ENCODE measurements around the gene ARRDC1. TPM values are rescaled to one million over a fixed set of nuclear protein-coding genes. Genes with fewer than 3 reads are reported as not detected.

The ARRDC1 gene, protein sequence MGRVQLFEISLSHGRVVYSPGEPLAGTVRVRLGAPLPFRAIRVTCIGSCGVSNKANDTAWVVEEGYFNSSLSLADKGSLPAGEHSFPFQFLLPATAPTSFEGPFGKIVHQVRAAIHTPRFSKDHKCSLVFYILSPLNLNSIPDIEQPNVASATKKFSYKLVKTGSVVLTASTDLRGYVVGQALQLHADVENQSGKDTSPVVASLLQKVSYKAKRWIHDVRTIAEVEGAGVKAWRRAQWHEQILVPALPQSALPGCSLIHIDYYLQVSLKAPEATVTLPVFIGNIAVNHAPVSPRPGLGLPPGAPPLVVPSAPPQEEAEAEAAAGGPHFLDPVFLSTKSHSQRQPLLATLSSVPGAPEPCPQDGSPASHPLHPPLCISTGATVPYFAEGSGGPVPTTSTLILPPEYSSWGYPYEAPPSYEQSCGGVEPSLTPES
- 28.7 and 30.2 TPM in 2 replicates for total RNA-seq
- long read RNA-seq, partial matches to known transcripts, result 3 of 3 reads
- long read RNA-seq, other reads (novel, unspliced or antisense), result 0 of 3 reads

- DNase-seq (ENCODE audit: extremely low spot score, unreplicated experiment), result peak; percentile 96
- H3K4me3 Mint-ChIP-seq (ENCODE audit: unreplicated experiment), result peak within 1 kb of the TSS; percentile 70
- no peaks in the 10 kb centered on the region for H3K9me3 Mint-ChIP-seq (ENCODE audit: unreplicated experiment)
- H3K27me3 Mint-ChIP-seq (ENCODE audit: unreplicated experiment), result no peaks in the 10 kb centered on the region
- no peak within 1 kb of the TSS for H3K27ac Mint-ChIP-seq (ENCODE audit: unreplicated experiment)
- H3K36me3 Mint-ChIP-seq (ENCODE audit: unreplicated experiment), result no peaks in the 10 kb centered on the region
- peaks cover 21% of the 10 kb centered on the region for H3K4me1 Mint-ChIP-seq (ENCODE audit: unreplicated experiment)
- TF ChIP-seq CTCF (IDR thresholded peaks at IDR 0.05), result no peak
Measured at GRCh38 chr9:137605121-137606004, at the start of gene ARRDC1. ARRDC1 (plus strand) TSS chr9:137605686; CDS start chr9:137605718, 32 bp downstream.

DNA sequence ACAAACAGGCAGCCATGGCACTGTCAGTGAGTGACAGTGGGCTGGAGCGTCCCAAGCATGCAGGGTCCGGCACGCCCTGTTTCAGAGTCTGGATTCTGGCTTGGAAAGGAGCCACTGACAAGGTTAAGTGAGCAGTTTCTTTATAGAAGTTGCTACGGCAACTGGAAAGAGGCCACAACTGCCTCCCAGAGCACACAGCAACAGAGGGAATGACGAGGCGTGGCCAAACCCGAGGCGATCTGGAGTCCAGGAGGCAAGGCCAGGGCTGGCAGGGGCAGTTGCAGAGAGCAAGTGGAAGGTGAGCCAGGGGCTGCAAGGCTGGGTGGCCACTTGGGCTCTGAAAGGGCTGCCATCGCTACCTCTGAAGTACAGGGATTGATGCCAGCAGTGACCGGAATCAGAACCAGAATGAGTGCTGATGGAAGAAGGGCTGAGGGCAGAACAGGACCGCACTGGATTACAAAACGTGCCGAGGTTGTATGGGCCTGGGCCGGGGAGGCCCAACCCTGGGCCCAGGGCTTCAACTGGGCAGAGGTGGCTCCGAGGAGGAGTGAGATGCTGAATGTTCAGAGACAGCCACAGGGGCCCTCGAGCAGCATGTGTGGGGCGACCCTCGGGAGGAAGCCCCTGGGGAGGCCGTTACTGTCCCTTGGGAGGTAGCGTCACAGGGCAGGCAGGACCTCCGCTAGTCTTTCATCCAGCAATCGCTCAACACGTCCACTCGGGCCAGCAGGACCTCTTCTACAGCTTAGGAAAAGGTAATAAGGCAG lies 49.2 kb upstream of the ARRDC1 start:
- DNase-seq (ENCODE audit: extremely low spot score, unreplicated experiment), result no peak
- no peaks in the 10 kb centered on the region for H3K9me3 Mint-ChIP-seq (ENCODE audit: unreplicated experiment)
- H3K27me3 Mint-ChIP-seq (ENCODE audit: unreplicated experiment), result no peaks in the 10 kb centered on the region
- peak overlapping the region; percentile 18 for H3K27ac Mint-ChIP-seq (ENCODE audit: unreplicated experiment)
- no peak for TF ChIP-seq CTCF (IDR thresholded peaks at IDR 0.05)
- no peak overlapping the region for H3K4me3 Mint-ChIP-seq (ENCODE audit: unreplicated experiment)
- peaks cover 34% of the 10 kb centered on the region for H3K36me3 Mint-ChIP-seq (ENCODE audit: unreplicated experiment)
- H3K4me1 Mint-ChIP-seq (ENCODE audit: unreplicated experiment), result peaks cover 5% of the 10 kb centered on the region

GRCh38 chr9:137558127-137558526 lies 47.4 kb upstream of the ARRDC1 start:
- Mint-ChIP-seq H3K36me3 (ENCODE audit: unreplicated experiment) (peaks cover 43% of the 10 kb centered on the region), H3K27me3 (ENCODE audit: unreplicated experiment) (no peaks in the 10 kb centered on the region), H3K4me1 (ENCODE audit: unreplicated experiment) (no peaks in the 10 kb centered on the region), H3K9me3 (ENCODE audit: unreplicated experiment) (no peaks in the 10 kb centered on the region), H3K4me3 (ENCODE audit: unreplicated experiment) (no peak overlapping the region), H3K27ac (ENCODE audit: unreplicated experiment) (no peak overlapping the region)
- no peak for DNase-seq (ENCODE audit: extremely low spot score, unreplicated experiment)
- TF ChIP-seq CTCF (IDR thresholded peaks at IDR 0.05), result no peak

GRCh38 chr9:137564134-137564533 lies 41.4 kb upstream of the ARRDC1 start:
- no peaks in the 10 kb centered on the region for H3K9me3 Mint-ChIP-seq (ENCODE audit: unreplicated experiment)
- H3K4me1 Mint-ChIP-seq (ENCODE audit: unreplicated experiment), result no peaks in the 10 kb centered on the region
- no peak overlapping the region for H3K27ac Mint-ChIP-seq (ENCODE audit: unreplicated experiment)
- TF ChIP-seq CTCF (IDR thresholded peaks at IDR 0.05), result no peak
- H3K27me3 Mint-ChIP-seq (ENCODE audit: unreplicated experiment), result no peaks in the 10 kb centered on the region
- DNase-seq (ENCODE audit: extremely low spot score, unreplicated experiment), result no peak
- peaks cover 32% of the 10 kb centered on the region for H3K36me3 Mint-ChIP-seq (ENCODE audit: unreplicated experiment)
- no peak overlapping the region for H3K4me3 Mint-ChIP-seq (ENCODE audit: unreplicated experiment)
